ENCODE measurements around the gene KATNIP. TPM values are rescaled to one million over a fixed set of nuclear protein-coding genes. Genes with fewer than 3 reads are reported as not detected.

Gene KATNIP
- total RNA-seq (ENCODE audit: low replicate concordance) = 16.5 and 20.0 TPM in 2 replicates

GRCh38 chr16:27549746-27550581 is at the start of gene KATNIP, which contains the start of gene GTF3C1:
Gene KATNIP (plus strand): TSS chr16:27550144. CDS start chr16:27550171, 27 bp downstream.
Gene GTF3C1 (minus strand): TSS chr16:27549913. CDS start chr16:27549890, 23 bp downstream.

Other genes starting within 250 kb of the KATNIP start
- gene IL4R, start 236.2 kb upstream of the KATNIP start, total RNA-seq (ENCODE audit: low replicate concordance) = 13.0 and 41.9 TPM in 2 replicates
- gene IL21R, start 148.0 kb upstream of the KATNIP start, total RNA-seq (ENCODE audit: low replicate concordance) = under 0.01 and 1.9 TPM in 2 replicates
- 62.8 and 126 TPM in 2 replicates for gene GTF3C1, start 231 bp upstream of the KATNIP start, total RNA-seq (ENCODE audit: low replicate concordance)